Astrocyte of the cerebellum (primary cell): ENCODE data around the gene RFX3.

Experiments used
- DNase-seq: peaks from one replicate; pipeline ENCODE4 v3.0.0-alpha.2; 2011; ENCODE audit warnings: low read depth
- H3K4me3 ChIP-seq: 2 replicates; pipeline ENCODE4 v1.5.1; 2011; ENCODE audit warnings: mild to moderate bottlenecking, low read depth, low read length, moderate library complexity
- in situ Hi-C: cut with HindIII; loops from 2 replicates; pipeline ENCODE4 v1.10.0; 2017; ENCODE audit warnings: low sequenced_read_pairs
- TF ChIP-seq, protein P1 (sequence below): IDR thresholded peaks from 2 replicates; pipeline ENCODE4 v1.5.1; 2012; ENCODE audit warnings: low read length, low read depth, moderate library complexity, mild to moderate bottlenecking; ENCODE audit errors: missing control alignments

RFX3 gene

DNA sequence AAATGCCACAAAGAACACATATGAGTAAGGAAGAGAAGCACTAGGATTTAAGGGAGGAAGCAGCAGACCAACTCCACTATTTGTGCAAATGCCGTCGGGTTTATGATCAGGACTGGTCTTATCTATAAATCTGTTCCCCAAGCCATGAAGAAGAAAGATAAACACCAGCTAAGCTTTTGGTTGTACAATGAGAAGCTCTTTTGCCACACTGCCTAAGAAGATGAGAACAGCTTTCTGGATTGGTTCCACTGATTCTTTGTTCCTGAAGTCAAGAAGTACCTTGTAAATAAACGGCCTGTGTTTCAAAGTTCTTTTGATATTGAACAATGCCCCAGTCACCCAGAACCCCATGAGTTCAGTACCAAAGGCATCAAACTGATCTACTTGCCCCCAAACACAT, 93.9 kb downstream of the RFX3 start:
- in situ Hi-C loops: no loop called here
- no peak for DNase-seq
- TF ChIP-seq, protein P1, sequence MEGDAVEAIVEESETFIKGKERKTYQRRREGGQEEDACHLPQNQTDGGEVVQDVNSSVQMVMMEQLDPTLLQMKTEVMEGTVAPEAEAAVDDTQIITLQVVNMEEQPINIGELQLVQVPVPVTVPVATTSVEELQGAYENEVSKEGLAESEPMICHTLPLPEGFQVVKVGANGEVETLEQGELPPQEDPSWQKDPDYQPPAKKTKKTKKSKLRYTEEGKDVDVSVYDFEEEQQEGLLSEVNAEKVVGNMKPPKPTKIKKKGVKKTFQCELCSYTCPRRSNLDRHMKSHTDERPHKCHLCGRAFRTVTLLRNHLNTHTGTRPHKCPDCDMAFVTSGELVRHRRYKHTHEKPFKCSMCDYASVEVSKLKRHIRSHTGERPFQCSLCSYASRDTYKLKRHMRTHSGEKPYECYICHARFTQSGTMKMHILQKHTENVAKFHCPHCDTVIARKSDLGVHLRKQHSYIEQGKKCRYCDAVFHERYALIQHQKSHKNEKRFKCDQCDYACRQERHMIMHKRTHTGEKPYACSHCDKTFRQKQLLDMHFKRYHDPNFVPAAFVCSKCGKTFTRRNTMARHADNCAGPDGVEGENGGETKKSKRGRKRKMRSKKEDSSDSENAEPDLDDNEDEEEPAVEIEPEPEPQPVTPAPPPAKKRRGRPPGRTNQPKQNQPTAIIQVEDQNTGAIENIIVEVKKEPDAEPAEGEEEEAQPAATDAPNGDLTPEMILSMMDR: no peak
- no peak overlapping the region for H3K4me3 ChIP-seq

DNA sequence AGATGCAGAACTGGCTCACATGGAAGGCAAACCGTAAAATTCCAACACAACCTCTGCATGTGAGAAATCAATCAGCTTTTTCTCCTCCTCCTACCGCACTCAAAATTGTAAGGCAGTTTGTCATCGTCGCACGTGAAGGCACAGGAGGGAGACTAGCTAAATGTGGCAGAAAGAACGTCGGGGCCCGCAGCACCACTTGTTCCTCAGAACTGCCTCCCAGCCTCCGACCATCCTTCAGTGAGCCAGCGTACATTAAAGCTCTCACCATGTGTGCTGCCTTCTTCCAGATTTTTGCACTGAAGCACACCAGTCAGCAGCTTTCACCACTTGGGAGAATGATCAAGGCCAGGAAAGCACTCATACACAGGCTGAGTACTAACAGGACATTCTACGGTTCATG, 105.9 kb downstream of the RFX3 start:
- TF ChIP-seq, protein P1: no peak
- no peak for DNase-seq
- no peak overlapping the region for H3K4me3 ChIP-seq
- in situ Hi-C loops: no loop called here

DNA sequence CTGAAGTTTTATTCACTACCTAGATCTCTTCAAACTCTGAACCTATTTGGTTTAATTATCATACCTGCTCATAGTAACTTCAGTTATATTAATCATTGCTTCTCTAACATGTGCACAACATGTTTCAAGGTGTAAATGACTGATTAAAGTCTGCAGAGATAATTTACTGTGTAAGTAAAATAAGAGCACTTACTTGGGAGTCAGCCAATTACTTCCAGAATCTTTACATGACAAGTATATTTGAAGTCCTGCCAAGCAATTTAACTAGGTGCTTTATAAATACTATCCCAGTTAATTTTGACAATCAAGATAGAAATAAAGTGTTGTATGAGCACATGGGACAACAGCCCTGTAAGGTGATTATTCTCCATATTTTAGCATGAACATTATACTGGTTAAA, 109.9 kb downstream of the RFX3 start:
- DNase-seq: no peak
- in situ Hi-C loops: no loop called here
- H3K4me3 ChIP-seq: no peak overlapping the region
- TF ChIP-seq, protein P1: no peak

DNA sequence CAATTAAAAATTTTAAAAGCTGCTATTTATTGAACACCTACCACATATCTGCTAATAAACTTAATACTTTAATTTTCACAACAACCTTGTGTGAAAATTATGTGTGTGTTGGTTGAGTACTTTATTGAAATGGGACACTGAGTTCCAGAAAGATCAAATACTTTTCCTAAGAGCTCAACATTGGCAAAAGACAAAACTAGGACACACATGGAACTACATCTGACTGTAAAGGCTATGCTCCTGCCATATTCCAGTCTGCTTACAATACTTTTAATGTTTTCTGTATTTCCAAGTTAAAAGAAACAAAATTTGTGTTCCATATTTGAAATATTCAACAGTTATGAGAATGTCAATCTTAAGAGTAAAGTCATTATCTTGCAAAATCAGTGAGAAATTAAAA, 111.8 kb downstream of the RFX3 start:
- no peak for DNase-seq
- H3K4me3 ChIP-seq: no peak overlapping the region
- in situ Hi-C loops: no loop called here
- TF ChIP-seq, protein P1: no peak

DNA sequence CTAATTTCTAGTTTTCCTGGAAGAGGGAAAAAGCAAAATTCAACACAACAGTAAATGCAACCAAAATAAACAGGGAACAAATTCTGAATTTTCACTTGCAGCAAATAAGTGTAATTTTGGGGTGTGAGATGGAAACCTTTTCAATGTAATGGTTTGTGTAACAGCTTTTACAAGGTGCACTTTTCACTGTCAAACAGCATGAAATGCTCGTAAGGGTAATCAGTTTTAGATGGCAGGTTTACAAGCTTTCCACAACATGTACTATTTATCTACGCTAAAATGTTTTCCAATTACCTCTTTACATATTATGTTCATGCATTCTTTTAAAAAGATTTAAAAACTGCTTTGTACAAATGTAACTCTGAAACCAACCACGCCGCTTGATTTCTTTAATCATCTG, 115.3 kb downstream of the RFX3 start:
- no peak overlapping the region for H3K4me3 ChIP-seq
- TF ChIP-seq, protein P1: no peak
- no peak for DNase-seq
- in situ Hi-C loops: no loop called here

DNA sequence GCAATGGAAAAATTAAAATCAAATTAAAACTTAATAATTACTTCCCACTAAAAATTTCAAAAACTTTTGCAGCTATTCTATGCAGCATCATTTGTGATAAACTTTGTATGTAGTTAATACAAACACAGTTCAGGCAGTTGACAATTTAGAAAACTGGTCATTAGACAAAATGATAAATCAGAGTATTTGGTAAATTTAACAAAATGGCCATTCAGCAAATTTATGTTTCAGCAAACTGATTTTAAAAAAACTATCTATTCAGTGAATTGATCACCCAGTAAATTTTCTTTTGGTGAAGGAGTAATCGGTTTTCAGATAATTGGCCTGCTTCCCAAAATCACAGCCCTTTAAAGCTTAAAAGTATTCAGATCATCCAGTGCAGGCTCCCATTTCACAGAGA, 116.3 kb downstream of the RFX3 start:
- TF ChIP-seq, protein P1: no peak
- no peak overlapping the region for H3K4me3 ChIP-seq
- in situ Hi-C loops: no loop called here
- DNase-seq: no peak

DNA sequence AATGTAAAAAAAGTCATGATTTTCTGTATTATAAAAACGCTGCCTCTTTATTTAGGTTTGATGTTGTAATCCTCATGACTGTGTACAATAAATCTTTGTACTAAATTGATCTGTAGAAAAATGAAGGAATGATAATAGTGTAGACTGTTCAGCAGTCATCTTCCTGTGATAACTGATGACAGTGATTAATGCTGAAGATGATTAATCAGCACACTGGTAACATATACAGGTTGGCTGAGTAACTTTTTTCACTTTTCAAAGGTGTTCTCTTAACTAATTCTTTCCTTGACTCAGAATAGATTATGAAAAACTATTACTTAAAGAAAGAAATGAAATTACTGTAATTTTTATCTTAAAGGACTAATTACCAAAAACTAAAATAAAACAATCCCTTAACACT, 122.5 kb downstream of the RFX3 start:
- DNase-seq: no peak
- H3K4me3 ChIP-seq: no peak overlapping the region
- TF ChIP-seq, protein P1: no peak
- in situ Hi-C loops: no loop called here
